ENCODE results near the gene TMEM132D. TPM values are rescaled to one million over a fixed set of nuclear protein-coding genes. Genes with fewer than 3 reads are reported as not detected.

Gene TMEM132D
- total RNA-seq, 1 experiment from 2014 or later, result not detected

DNA sequence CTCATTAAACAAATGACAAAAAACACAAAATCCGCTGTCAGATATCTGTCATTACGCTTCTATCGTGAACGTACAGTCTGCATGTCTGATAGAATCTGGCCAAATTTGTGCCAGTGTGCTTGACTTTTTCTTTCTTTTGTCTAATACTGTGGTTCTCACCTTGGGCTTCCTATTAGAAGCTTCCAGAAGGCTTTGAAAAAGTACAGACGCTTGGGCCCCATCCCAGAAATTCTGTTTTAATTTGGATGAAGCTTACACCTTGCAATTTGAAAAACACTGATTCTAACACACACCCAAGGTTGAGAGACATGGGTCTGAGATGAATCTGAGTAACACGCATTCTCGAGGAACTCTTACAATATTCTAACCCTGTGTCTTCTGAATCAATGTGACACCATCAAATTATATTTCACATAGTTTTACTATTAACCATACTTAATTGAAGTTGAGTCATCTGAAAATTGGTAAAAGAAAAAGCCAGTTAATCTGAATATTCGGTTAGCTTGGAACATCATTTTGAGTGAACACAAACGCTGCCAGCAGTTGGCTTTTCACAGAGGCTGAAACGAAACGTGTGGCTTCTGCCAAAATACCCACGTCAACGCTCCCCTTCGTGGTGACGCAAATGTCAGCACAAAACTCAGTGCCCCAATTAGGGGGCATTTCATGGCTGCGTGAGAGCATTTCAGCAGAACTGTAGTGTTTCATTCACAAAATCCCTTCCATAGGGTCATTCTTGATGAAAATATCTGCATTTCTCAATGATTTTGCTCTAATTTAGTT, 420.5 kb downstream of the TMEM132D start:
- Histone ChIP-seq H3K27me3 (ENCODE audit: low read length) (no peaks in the 10 kb centered on the region), H3K4me2 (ENCODE audit: low read depth, low read length, poor library complexity, severe bottlenecking) (no peak overlapping the region), H3K36me3 (ENCODE audit: insufficient read depth, low read length) (no peaks in the 10 kb centered on the region), H4K20me1 (ENCODE audit: insufficient read depth, low read depth, low read length) (no peaks in the 10 kb centered on the region), H3K4me1 (ENCODE audit: low read length) (no peaks in the 10 kb centered on the region), H3K9ac (ENCODE audit: low read length) (no peak overlapping the region), H3K4me3 (ENCODE audit: low read length) (no peak overlapping the region), H3K79me2 (ENCODE audit: low read length) (no peaks in the 10 kb centered on the region), H2AFZ (ENCODE audit: low read length) (no peak overlapping the region), H3K27ac (ENCODE audit: low read length) (no peak overlapping the region), H3K9me3 (ENCODE audit: low read length) (no peaks in the 10 kb centered on the region; the same call in 1 of the 2 replicates), H3K9me2 (replicated peaks; ENCODE audit: insufficient read depth, low read length) (no peaks in the 10 kb centered on the region)
- no peak for DNase-seq

DNA sequence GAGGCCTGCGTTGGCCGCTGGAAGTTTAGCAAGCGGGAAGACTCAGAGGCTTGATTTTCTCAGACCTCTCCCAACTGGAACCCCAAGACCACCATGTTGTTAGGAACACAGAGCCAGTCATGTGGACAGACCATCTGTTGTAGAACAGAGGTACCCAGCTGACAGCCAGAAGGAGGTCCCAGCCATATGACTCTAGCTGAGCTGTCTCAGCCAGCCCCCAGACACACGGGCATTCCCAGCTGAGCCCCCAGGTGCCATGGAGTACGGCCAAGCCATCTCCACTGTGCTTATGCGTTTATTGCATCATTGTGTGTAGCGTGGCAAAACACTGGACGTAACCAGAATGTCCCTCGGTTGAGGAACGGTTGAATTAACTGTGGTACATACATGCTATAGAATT, 421.9 kb downstream of the TMEM132D start:
- no peaks in the 10 kb centered on the region for H3K27me3 ChIP-seq (ENCODE audit: low read length)
- DNase-seq, result no peak
- no peak overlapping the region for H3K4me2 ChIP-seq (ENCODE audit: low read depth, low read length, poor library complexity, severe bottlenecking)
- no peaks in the 10 kb centered on the region for H3K79me2 ChIP-seq (ENCODE audit: low read length)
- H4K20me1 ChIP-seq (ENCODE audit: insufficient read depth, low read depth, low read length), result no peaks in the 10 kb centered on the region
- no peaks in the 10 kb centered on the region; the same call in 1 of the 2 replicates for H3K9me3 ChIP-seq (ENCODE audit: low read length)
- no peak overlapping the region for H3K27ac ChIP-seq (ENCODE audit: low read length)
- H3K36me3 ChIP-seq (ENCODE audit: insufficient read depth, low read length), result no peaks in the 10 kb centered on the region
- no peak overlapping the region for H3K9ac ChIP-seq (ENCODE audit: low read length)
- no peak overlapping the region for H3K4me3 ChIP-seq (ENCODE audit: low read length)
- no peaks in the 10 kb centered on the region for H3K4me1 ChIP-seq (ENCODE audit: low read length)
- no peaks in the 10 kb centered on the region for H3K9me2 ChIP-seq (replicated peaks; ENCODE audit: insufficient read depth, low read length)
- H2AFZ ChIP-seq (ENCODE audit: low read length), result no peak overlapping the region

DNA sequence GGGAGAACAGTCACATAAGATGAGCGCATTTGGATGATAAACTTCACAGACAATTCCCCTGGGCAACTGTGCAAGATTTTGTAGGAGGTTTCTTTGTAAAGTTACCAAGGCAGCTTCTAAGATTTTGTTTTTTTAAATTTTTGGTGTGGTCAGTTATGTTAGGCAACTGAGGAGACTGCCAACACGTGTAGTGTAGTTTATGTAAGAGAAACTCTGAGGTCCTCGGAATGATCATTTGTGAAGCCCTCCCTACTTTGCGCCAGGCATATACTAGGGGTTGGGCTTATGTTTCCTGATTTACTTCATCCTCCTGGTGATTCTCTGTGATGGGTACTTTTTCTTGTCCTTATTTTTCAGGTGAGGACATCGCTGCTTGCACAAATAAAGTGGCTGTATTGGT, 433.6 kb downstream of the TMEM132D start:
- H3K9me3 ChIP-seq (ENCODE audit: low read length), result peaks cover 9% of the 10 kb centered on the region; the same call in 1 of the 2 replicates
- no peaks in the 10 kb centered on the region for H3K27me3 ChIP-seq (ENCODE audit: low read length)
- H3K4me1 ChIP-seq (ENCODE audit: low read length), result no peaks in the 10 kb centered on the region
- DNase-seq, result no peak
- H3K4me3 ChIP-seq (ENCODE audit: low read length), result no peak overlapping the region
- H3K36me3 ChIP-seq (ENCODE audit: insufficient read depth, low read length), result no peaks in the 10 kb centered on the region
- H3K4me2 ChIP-seq (ENCODE audit: low read depth, low read length, poor library complexity, severe bottlenecking), result no peak overlapping the region
- no peaks in the 10 kb centered on the region for H4K20me1 ChIP-seq (ENCODE audit: insufficient read depth, low read depth, low read length)
- no peak overlapping the region for H2AFZ ChIP-seq (ENCODE audit: low read length)
- no peak overlapping the region for H3K9ac ChIP-seq (ENCODE audit: low read length)
- H3K27ac ChIP-seq (ENCODE audit: low read length), result no peak overlapping the region
- no peaks in the 10 kb centered on the region for H3K79me2 ChIP-seq (ENCODE audit: low read length)
- no peaks in the 10 kb centered on the region for H3K9me2 ChIP-seq (replicated peaks; ENCODE audit: insufficient read depth, low read length)

GRCh38 chr12:129467726-129468125, 436.1 kb downstream of the TMEM132D start:
- no peak overlapping the region for H3K27ac ChIP-seq (ENCODE audit: low read length)
- H3K36me3 ChIP-seq (ENCODE audit: insufficient read depth, low read length), result no peaks in the 10 kb centered on the region
- no peak for DNase-seq
- H3K79me2 ChIP-seq (ENCODE audit: low read length), result no peaks in the 10 kb centered on the region
- H3K4me2 ChIP-seq (ENCODE audit: low read depth, low read length, poor library complexity, severe bottlenecking), result no peak overlapping the region
- no peaks in the 10 kb centered on the region for H3K4me1 ChIP-seq (ENCODE audit: low read length)
- H3K27me3 ChIP-seq (ENCODE audit: low read length), result no peaks in the 10 kb centered on the region
- no peak overlapping the region for H2AFZ ChIP-seq (ENCODE audit: low read length)
- no peaks in the 10 kb centered on the region for H4K20me1 ChIP-seq (ENCODE audit: insufficient read depth, low read depth, low read length)
- H3K4me3 ChIP-seq (ENCODE audit: low read length), result no peak overlapping the region
- H3K9me2 ChIP-seq (replicated peaks; ENCODE audit: insufficient read depth, low read length), result no peaks in the 10 kb centered on the region
- peaks cover 9% of the 10 kb centered on the region; the same call in 1 of the 2 replicates for H3K9me3 ChIP-seq (ENCODE audit: low read length)
- no peak overlapping the region for H3K9ac ChIP-seq (ENCODE audit: low read length)

DNA sequence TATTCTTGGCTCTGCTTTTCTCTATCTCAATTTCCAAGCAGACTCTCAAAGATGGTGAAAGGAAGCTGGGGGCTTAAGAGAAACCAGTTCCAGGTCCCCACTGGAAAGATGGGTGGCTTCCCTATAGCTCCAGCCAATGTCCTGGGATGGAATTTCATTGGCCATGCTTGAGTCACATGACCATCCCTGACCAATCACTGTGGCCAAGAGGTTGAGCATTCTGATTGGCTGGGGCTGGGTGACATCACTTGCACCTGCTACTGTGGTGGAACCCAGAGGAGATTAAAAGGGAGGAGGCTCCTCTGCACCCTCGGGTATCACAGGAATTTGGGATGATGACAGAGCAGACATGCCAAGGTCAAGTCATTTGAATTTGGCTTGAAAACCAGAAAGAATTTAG, 436.5 kb downstream of the TMEM132D start:
- Histone ChIP-seq H4K20me1 (ENCODE audit: insufficient read depth, low read depth, low read length) (no peaks in the 10 kb centered on the region), H3K9me3 (ENCODE audit: low read length) (peaks cover 9% of the 10 kb centered on the region; the same call in 1 of the 2 replicates), H3K36me3 (ENCODE audit: insufficient read depth, low read length) (no peaks in the 10 kb centered on the region), H3K4me1 (ENCODE audit: low read length) (no peaks in the 10 kb centered on the region), H3K27me3 (ENCODE audit: low read length) (no peaks in the 10 kb centered on the region), H3K9me2 (replicated peaks; ENCODE audit: insufficient read depth, low read length) (no peaks in the 10 kb centered on the region), H3K4me2 (ENCODE audit: low read depth, low read length, poor library complexity, severe bottlenecking) (no peak overlapping the region), H3K27ac (ENCODE audit: low read length) (no peak overlapping the region), H2AFZ (ENCODE audit: low read length) (no peak overlapping the region), H3K79me2 (ENCODE audit: low read length) (no peaks in the 10 kb centered on the region), H3K4me3 (ENCODE audit: low read length) (no peak overlapping the region), H3K9ac (ENCODE audit: low read length) (no peak overlapping the region)
- DNase-seq, result no peak

- Histone ChIP-seq H3K4me2 (ENCODE audit: low read depth, low read length, poor library complexity, severe bottlenecking) (no peak overlapping the region), H2AFZ (ENCODE audit: low read length) (no peak overlapping the region), H3K9me2 (replicated peaks; ENCODE audit: insufficient read depth, low read length) (no peaks in the 10 kb centered on the region), H3K36me3 (ENCODE audit: insufficient read depth, low read length) (no peaks in the 10 kb centered on the region), H3K79me2 (ENCODE audit: low read length) (no peaks in the 10 kb centered on the region), H3K4me3 (ENCODE audit: low read length) (no peak overlapping the region), H3K9ac (ENCODE audit: low read length) (no peak overlapping the region), H3K27ac (ENCODE audit: low read length) (no peak overlapping the region), H4K20me1 (ENCODE audit: insufficient read depth, low read depth, low read length) (no peaks in the 10 kb centered on the region), H3K4me1 (ENCODE audit: low read length) (no peaks in the 10 kb centered on the region), H3K27me3 (ENCODE audit: low read length) (no peaks in the 10 kb centered on the region), H3K9me3 (ENCODE audit: low read length) (peaks cover 9% of the 10 kb centered on the region; the same call in 1 of the 2 replicates)
- DNase-seq, result no peak
Measured at GRCh38 chr12:129466499-129466898, 437.3 kb downstream of the TMEM132D start.

- H3K79me2 ChIP-seq (ENCODE audit: low read length), result no peaks in the 10 kb centered on the region
- no peaks in the 10 kb centered on the region for H3K27me3 ChIP-seq (ENCODE audit: low read length)
- H4K20me1 ChIP-seq (ENCODE audit: insufficient read depth, low read depth, low read length), result no peaks in the 10 kb centered on the region
- no peak overlapping the region for H2AFZ ChIP-seq (ENCODE audit: low read length)
- H3K9ac ChIP-seq (ENCODE audit: low read length), result no peak overlapping the region
- H3K9me2 ChIP-seq (replicated peaks; ENCODE audit: insufficient read depth, low read length), result no peaks in the 10 kb centered on the region
- H3K9me3 ChIP-seq (ENCODE audit: low read length), result no peaks in the 10 kb centered on the region
- no peak overlapping the region for H3K27ac ChIP-seq (ENCODE audit: low read length)
- no peak overlapping the region for H3K4me3 ChIP-seq (ENCODE audit: low read length)
- no peak overlapping the region for H3K4me2 ChIP-seq (ENCODE audit: low read depth, low read length, poor library complexity, severe bottlenecking)
- no peaks in the 10 kb centered on the region for H3K4me1 ChIP-seq (ENCODE audit: low read length)
- H3K36me3 ChIP-seq (ENCODE audit: insufficient read depth, low read length), result no peaks in the 10 kb centered on the region
- no peak for DNase-seq
Measured at GRCh38 chr12:129459886-129460285, 443.9 kb downstream of the TMEM132D start.

DNA sequence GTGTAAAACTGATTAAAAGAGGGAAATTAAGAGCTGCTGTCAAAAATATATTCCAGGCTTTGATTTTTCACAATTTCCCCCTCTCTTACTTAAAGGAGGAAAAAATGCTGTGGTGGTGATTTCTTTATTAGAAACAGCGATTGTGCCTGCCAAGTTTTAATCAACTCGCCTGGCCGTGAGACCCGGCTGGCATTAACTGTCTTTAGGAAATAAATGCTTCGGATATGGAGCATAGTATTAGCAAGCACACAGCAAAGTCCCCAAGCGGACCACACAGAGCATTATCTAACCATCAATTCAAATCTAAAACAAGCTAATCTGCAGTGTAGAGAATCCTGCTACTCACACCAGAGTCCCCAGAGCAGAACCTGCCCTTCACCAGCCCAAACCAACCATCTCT, 457.1 kb downstream of the TMEM132D start:
- Histone ChIP-seq H3K36me3 (ENCODE audit: insufficient read depth, low read length) (no peaks in the 10 kb centered on the region), H4K20me1 (ENCODE audit: insufficient read depth, low read depth, low read length) (no peaks in the 10 kb centered on the region), H3K4me2 (ENCODE audit: low read depth, low read length, poor library complexity, severe bottlenecking) (no peak overlapping the region), H3K4me3 (ENCODE audit: low read length) (no peak overlapping the region), H2AFZ (ENCODE audit: low read length) (no peak overlapping the region), H3K27me3 (ENCODE audit: low read length) (no peaks in the 10 kb centered on the region), H3K9me3 (ENCODE audit: low read length) (no peaks in the 10 kb centered on the region; the same call in 1 of the 2 replicates), H3K27ac (ENCODE audit: low read length) (no peak overlapping the region), H3K9ac (ENCODE audit: low read length) (no peak overlapping the region), H3K4me1 (ENCODE audit: low read length) (no peaks in the 10 kb centered on the region), H3K9me2 (replicated peaks; ENCODE audit: insufficient read depth, low read length) (no peaks in the 10 kb centered on the region), H3K79me2 (ENCODE audit: low read length) (no peaks in the 10 kb centered on the region)
- no peak for DNase-seq

Measured in Karpas-422 (cell line).